Measurements from ENCODE around the gene CAD.

Gene CAD

GRCh38 chr2:27281855-27282559 is 64.8 kb downstream of the CAD start, which contains the start of gene TRIM54:
TRIM54 (plus strand) TSS chr2:27282429; CDS start chr2:27282732, 303 bp downstream.
- DNase-seq (ENCODE audit: low read depth): no peak

- DNase-seq (ENCODE audit: low read depth): no peak
These were observed 65.7 kb downstream of the CAD start for GRCh38 chr2:27282892-27283291.

- no peak for DNase-seq (ENCODE audit: low read depth)
These were observed 67.8 kb downstream of the CAD start for GRCh38 chr2:27284996-27285395.

DNA sequence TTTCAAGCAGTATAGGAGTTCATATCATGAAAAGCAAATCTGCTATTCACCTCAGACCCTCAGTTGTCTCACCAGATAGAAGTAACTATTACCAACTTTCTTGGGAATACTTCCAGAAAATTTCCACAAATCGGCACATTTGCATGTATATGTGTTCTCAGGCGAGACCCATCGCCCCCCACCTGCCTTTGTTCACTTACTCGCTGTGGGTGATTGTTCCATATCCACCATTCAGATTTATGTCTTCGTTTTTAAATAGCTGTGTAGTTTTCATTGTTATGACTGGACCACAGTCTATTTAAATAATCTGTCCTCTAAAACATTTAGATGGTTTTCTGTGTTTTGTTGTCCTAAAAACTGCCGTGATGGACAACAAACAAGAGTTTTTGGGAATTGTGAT is 68.3 kb downstream of the CAD start:
- DNase-seq (ENCODE audit: low read depth): no peak

GRCh38 chr2:27288610-27289009 is 71.4 kb downstream of the CAD start:
- DNase-seq (ENCODE audit: low read depth): no peak

- DNase-seq (ENCODE audit: low read depth): no peak
These were observed 73.4 kb downstream of the CAD start for GRCh38 chr2:27290549-27290948.

- no peak for DNase-seq (ENCODE audit: low read depth)
These were observed 74.7 kb downstream of the CAD start for GRCh38 chr2:27291865-27292264.

All from T follicular helper cell (primary cell).